Stimulated activated CD4-positive, alpha-beta T cell treated with anti-CD3 and anti-CD28 coated beads, TNF-alpha, amount 100 ng/mL, for 48 hours (primary cell): ENCODE measurements around the gene PRKCI.
"Not testable (repeated sequence)": the region's sequence is repeated elsewhere in the genome, so short reads cannot be mapped to it uniquely, and the experiment has no call there.

Experiments used
- DNase-seq, 3 donors: peaks; one replicate each; pipeline ENCODE4 v3.0.0-alpha.2; 2020; ENCODE audit warnings: low read depth in 3 of 3

The PRKCI gene

GRCh38 chr3:170338690-170339340, 116.6 kb downstream of the PRKCI start:
- no peak for DNase-seq

GRCh38 chr3:170342273-170342672, 120.0 kb downstream of the PRKCI start:
- not testable (repeated sequence) for DNase-seq

- DNase-seq: not testable (repeated sequence)
Observed at GRCh38 chr3:170343859-170344258, 121.6 kb downstream of the PRKCI start.

GRCh38 chr3:170344971-170345370, 122.7 kb downstream of the PRKCI start:
- DNase-seq: no peak

GRCh38 chr3:170346481-170347392, 124.5 kb downstream of the PRKCI start:
- DNase-seq: no peak

- no peak for DNase-seq
Observed at GRCh38 chr3:170350515-170351413, 128.5 kb downstream of the PRKCI start.

GRCh38 chr3:170352936-170353335, 130.7 kb downstream of the PRKCI start:
- DNase-seq: no peak

- no peak for DNase-seq
Observed at GRCh38 chr3:170353485-170353884, 131.3 kb downstream of the PRKCI start.

- no peak for DNase-seq
Observed at GRCh38 chr3:170354760-170355159, 132.5 kb downstream of the PRKCI start.
